HG03460 (cell line): ENCODE results near the gene ERN1.
"Not testable (repeated sequence)": the region's sequence is repeated elsewhere in the genome, so short reads cannot be mapped to it uniquely, and the experiment has no call there.

Experiments
- ATAC-seq: cut with Tn5 transposase; IDR thresholded peaks from one replicate; pipeline ENCODE4 v1.9.1; 2021; ENCODE audit not compliant: unreplicated experiment

ERN1 gene

DNA sequence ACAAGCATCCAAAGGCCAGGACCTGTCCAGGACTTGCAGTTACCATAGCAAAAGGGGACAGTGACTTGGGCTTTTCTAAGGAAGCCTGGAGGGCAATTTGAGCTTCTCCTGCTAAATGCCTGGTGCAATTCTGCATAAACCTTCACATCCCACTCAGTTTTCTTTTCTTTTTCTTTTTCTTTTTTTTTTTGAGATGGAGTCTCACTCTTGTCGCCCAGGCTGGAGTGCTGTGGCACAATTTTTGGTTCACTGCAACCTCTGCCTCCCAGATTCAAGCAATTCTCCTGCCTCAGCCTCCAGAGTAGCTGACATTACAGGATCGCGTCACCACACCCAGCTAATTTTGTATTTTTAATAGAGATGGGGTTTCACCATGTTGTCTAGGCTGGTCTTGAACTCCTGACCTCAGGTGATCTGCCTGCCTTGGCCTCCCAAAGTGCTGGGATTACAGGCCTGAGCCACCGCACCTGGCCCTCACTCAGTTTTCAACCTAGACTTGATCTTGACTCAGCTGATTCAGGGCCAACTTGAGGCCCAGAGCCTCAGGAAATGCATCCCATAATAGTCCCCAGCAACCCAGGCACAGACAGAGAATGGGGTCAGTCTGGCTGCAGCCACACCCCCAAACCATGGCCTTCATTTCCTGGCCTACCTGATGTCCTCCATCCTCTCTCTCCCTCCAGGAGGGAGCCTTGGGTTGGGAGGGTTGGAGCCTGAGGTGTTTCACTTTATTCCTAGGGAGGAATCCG, 122.7 kb downstream of the ERN1 start:
- not testable (repeated sequence) for ATAC-seq

DNA sequence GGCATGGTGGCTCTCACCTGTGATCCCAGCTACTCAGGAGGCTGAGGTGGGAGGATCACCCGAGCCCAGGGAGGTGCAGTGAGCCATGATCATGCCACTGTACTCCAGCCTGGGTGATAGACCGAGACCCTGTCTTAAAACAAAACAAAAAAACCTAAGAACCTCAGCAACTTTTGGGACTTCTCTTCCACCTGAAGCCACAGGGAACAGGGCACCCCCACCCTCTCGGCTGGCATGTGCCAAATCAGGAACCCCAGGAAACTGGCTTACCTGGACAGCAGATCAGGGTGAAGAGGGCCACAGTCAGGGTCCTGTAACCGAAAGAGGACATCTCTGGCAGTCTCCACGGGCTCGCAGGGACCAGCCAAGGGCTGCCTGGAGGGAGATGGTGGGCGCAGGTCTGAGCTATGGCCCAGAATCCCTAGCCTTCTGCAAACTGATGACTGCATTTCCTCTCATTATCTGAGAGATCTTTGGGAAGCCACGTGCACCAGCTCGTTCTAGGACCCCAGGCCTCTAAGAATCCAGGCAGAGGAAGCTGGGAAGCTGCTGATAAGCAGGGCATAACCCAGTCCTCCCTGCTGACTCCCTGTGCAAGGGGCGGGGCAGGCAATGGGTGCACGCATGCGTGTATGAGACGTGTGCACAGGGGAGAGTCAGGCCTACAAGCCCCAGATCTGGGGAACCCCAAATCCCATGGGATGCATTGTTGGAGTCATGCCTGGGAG, 123.4 kb downstream of the ERN1 start:
- no peak for ATAC-seq

DNA sequence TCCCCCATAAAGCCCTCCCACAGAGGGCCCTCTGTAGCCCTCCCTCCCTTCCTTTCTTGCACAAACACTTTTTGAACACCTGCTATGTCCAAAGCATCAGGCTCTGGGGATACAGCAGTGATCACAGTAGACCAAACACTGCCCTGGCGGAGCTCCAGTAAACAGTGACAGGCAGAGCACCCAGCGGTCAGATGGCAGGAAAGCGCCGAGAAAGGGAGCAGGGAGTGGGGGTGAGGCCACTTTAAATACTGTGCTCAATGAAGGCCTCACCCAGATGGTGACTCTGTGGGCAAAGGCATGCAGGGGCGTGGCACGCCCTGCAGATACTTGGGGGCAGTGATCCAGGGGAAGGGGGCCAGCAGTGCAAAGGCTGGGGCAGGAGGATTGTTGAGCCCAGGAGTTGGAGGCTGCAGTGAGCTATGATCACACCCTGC, 124.2 kb downstream of the ERN1 start:
- ATAC-seq = no peak

GRCh38 chr17:64004903-64005733, 124.8 kb downstream of the ERN1 start:
- ATAC-seq = no peak

DNA sequence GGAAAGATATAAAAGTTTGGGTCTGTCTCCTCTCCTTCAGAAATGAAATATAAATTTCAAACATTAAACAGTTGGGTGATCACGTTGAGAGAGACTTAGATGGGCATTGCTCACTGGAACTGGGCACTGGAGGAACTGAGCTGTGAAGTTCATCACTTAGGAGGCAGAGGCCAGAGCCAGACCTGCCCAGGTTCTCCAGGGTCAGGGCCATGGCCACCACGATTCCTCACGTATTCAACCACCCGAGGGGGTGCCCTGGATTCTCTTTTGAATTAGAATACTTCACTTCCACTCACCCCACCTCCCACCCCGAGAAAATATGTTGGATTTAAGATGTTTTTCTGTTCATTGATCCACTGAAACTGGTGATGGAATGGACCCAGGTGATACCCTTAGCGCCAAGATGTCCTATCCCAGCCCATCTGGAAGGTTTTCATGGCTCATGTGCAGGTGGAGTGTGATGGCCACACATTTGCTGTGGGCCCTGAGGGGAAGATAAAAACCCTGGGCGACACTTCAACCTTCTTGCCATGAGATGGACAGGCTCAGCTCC, 125.7 kb downstream of the ERN1 start:
- no peak for ATAC-seq

DNA sequence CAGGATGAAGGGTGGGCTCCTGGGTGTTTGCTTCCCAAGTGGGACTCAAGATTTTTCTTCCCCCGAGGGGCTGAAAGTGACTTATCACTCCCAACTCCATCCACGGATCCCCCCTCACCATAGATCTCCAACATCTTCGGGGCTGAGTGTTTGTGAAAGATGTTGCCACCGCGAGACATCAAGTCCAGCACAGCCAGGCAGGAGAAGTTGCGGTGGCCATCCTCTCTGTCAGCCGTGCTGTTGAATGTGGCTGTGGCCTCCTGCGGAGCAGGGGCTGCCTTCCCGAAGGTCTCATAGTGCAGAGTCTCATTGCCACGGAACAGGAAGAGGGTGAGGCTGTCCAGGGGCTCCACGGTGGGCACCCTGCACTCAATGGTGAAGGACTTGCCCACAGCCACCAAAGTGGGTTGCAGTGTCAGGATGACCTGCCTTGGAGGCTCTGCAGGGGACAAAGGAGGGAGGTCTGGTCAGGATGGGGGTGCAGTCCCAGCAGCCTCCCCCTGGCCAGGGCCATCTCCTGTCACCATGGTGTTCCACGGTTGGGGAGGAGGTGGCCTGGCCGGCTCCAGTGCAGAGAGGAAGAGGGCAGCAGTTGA, 126.3 kb downstream of the ERN1 start:
- ATAC-seq = no peak

DNA sequence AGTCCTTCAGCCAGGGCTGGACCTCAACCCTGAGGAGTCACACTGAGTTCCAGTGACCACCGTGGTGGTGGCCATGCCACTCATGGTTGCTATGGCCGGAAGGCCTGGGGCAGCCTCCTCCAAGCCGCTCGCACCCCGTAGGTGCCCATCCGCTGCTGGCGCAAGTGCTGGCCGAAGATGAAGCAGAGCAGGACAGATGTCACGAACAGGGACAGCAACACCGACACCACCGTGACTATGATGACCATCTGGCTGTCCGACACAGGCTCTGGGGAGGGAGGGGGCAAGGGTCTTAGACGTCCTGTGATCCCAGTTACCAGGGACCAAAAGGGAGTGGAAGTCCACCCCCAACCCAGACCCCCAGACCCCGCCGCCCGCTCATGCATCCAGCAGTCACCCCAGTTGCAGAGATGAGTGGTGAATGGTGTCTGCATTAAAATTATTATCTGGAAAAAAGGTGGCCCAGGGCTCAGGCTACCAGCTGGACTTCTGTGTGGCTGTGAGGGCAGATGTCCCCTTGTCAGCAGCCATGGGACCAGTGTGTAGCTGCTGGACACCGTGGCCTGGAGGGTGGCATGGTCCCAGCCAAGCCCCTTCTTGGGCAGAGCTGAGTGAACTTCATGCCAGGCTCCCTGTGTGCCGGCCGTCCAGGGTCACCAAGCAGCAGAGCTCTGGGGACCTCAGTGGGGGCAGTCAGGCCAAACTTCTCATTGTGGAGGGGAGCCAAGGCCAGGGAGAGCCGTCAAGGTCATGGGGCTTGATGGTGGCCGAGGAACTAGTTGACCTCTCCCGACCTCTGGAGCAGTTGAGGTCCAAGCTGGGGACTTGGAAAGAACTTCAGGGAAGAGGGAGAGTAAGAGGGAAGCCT, 127.1 kb downstream of the ERN1 start:
- no peak for ATAC-seq

DNA sequence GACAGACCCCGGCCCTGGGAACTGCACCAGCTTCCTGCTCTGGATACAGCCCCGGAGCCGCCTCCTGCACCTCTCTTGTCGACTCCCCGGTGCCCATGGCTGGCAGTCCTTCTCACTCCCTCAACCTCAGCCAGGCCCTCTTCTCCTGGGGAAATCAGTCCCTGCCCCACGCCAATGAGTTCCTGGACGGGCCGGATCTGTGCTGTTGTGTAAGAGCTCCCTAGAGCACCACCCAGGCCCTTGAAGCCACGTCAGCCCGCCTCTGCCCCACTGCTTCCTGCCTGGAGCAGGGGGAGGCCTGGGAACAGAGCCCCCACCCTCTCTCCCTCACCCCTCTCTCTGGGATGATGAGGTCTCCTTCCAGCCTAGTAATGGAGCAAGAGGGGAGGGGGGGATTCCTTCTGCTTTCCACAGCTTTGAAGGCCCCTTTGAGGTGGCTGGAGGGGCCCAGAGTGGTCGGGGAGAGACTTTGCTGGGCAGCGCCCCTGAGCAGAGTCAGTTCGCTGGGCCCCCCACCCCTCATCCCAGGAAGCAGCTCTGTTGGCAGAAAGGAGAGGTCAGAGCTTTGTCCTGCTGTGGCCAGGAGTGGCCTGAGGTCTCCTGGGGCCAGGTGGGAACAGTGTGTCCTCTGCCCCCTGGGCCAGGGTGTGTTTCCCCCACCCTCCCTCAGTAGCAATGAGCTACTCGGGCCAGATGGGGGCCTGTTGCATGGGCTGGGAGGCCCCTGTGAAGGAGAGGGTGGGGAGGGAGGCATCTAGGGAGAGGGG, 128.0 kb downstream of the ERN1 start:
- no peak for ATAC-seq

DNA sequence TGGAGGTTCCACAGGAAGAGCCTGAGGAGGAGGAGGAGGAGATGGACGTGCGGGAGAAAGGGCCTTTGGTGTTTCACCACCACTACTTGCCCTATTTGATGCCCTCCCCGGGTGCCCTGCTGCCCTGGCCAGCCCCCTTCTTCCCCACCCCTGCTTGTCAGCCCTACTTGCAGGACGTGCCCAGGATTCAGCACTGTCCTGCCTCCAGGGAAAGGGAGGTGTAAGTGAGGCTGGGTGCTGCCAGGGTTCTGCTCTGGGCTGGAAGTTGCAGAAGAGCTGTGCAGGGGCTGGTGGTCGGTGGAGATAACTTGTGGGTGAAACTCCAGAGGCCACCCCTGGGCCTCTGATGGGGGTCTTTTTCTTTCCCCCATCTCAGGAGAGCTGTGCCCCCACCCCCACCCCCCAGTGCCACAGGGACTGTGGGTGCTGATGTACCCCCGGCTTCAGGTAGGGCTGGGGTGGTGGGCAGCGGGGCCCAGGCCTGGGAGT, 128.8 kb downstream of the ERN1 start:
- no peak for ATAC-seq

DNA sequence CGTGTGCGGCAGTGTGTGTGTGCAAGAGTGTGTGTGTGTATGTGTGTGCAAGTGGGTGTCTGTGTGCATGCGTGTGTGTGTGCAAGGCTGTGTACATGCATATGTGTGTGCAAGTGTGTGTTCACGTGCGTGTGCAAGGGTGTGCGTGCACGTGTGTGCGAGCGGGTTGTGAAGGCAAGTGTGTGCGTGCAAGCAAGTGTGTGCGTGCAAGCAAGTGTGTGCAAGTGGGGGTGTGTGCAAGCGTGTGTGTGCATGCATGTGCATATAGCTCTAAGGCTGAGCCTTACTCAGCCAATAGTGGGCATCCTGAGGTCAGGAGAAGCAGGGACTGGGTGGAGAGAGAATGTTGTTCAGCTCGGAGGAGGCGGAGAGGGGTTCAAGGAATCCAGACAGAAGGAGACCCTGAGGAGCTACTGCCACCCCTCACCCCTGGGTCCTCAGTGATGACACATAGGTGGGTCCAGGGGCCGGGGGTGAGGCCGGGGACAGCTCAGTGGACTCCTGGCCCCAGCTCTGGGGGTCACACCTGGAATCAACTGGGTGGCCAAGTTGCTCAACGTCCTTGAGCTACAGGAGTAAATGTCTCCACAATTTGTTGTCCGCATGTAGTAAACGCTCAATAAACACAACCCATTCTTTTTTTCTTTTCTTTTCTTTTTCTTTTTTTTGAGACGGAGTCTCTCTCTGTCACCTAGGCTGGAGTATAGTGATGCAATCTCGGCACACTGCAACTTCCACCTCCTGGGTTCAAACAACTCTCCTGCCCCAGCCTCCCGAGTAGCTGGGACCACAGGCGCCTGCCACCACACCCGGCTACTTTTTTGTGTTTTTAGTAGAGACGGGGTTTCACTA, 130.0 kb downstream of the ERN1 start:
- no peak for ATAC-seq

DNA sequence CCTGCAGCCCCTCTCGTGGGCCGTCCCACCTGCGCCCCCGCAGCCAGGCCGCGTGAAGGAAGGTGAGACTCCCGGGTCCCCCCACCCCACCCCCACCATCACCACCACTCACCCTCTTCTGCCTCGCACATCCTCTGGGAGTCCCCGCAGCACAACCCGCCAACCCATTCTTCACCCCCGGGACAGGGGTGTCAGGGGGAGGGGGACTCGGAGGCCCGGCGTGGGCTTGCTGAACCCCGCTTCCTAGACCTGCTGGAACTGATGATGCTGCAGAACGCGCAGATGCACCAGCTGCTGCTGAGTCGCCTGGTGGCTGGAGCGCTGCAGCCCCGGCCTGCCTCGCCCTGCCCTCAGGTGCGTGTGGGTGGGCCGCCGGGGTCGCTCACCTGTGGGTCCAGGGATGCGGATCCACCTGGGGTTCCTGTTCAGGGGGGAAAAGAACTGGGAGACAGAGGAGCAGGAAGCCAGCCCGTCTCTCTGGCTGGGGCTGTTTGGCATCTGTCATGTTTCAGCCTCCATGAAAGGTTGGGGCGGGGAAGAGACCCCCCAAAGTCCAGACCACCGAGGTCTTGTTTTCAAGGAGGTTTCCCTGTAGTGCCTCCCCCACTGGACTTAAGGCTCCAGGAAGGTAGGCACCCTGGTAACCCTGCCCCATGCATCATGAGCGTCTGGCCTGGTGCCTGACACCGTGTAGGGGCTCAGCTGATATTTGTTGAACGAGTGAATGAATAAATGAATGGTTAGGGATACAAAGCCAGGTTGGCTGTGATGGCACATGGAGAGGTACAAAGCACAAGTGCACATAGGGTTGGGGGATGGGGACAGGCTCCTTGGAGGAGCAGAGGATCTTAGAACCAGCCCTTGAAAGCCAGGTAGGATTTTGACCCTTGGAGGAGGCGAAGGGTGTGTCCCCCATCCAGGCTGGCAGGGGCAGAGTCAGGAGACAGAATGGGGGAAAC, 130.9 kb downstream of the ERN1 start:
- ATAC-seq = no peak

GRCh38 chr17:63998050-63998720, 131.8 kb downstream of the ERN1 start, which contains the start of gene PRR29:
Gene PRR29, plus strand, starts transcription at chr17:63998351. Its CDS starts 14 bp downstream, at chr17:63998365.
- no peak for ATAC-seq

DNA sequence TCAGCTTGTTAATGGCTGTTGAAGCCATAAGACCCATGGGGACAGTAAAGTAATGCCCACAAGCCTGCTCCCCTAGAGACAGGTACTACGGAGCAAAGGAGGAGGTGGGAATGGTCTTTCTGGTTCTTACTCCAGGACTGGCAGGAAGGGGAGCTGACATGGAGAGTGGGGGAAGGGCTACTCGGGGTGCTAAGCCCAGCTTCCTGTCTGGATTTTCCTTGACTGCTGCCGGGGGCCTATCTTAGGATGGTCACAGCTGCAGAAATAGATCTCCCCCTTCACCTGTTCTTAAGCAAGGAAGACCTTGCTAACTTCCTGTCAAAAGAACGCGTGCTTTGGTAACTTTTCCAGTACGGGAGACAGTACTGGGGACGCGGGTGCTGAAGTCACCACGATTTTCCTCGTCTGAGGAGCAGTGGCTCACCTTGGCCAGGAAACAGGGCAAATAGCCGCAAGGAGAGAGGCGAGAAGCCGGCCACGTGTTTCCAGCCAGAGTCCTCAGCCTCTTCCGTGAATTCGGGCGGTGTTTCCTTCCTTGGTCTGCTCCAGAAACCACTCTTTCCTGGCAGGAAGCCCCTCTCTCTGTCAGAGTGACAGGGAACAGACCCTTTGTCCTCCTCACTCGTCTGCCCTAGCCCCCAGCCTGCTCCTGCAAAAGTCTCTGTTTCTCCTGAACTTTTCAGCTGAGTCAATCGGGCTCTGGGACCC, 132.4 kb downstream of the ERN1 start:
- no peak for ATAC-seq

DNA sequence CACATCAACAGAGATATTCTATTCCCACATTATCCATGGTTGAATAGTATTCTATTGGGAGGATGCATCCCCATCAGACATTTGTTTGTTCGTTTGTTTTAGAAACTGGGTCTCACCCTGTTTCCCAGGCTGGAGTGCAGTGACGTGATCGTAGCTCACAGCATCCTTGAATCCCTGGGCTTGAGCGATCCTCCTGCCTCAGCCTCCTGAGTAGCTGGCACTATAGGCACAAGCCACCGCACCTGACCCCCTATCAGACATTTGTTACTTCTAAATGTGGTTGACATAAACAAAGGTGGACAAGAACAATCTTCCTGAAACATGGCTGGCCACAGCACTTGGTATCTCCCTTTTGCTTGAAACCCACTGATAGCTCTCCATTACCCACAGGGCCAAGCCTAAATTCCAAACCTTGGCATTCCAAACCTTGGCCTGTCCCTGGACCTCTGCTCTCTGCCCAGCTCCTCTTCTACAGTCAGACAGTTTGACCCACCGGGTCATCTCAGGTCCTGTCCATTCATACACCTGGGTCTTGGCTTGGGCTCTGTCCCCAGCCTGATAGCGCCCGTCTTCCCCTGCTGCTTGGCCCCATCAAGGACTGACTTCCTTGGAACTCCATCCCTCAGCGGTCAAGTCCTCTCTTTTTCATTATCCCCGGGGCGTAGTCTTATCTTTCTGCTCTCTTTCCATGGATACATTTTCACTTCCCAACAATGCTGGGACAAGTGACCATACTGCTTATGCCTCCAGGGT, 133.3 kb downstream of the ERN1 start:
- no peak for ATAC-seq

GRCh38 chr17:63995626-63996025, 134.3 kb downstream of the ERN1 start:
- ATAC-seq = no peak
